GM23248 (cell line): ENCODE data around the gene FBH1. TPM values are rescaled to one million over a fixed set of nuclear protein-coding genes. Genes with fewer than 3 reads are reported as not detected.
A peak's percentile ranks its signal among the peaks of the same experiment; 100 is the strongest.

Experiments
- DNase-seq: peaks from one replicate; pipeline ENCODE4 v3.0.0-alpha.2; 2015
- H2AFZ ChIP-seq: fragments of 200-600 bp; sonication (generic); 2 replicates; pipeline ENCODE4 v1.6.1; 2016; ENCODE audit warnings: antibody characterized with exemption
- H3F3A ChIP-seq: fragments of 200-600 bp; sonication (generic); 2 replicates; pipeline ENCODE4 v1.6.1; 2016; ENCODE audit warnings: mild to moderate bottlenecking, antibody characterized with exemption, mixed run types; ENCODE audit not compliant: insufficient read depth
- H3K27ac ChIP-seq: fragments of 200-600 bp; sonication (generic); 2 replicates; pipeline ENCODE4 v1.5.1; 2016; ENCODE audit warnings: mild to moderate bottlenecking
- H3K27me3 ChIP-seq: fragments of 200-600 bp; sonication (generic); replicated peaks from 2 replicates; pipeline ENCODE4 v1.6.1; 2016; ENCODE audit warnings: mild to moderate bottlenecking; ENCODE audit not compliant: insufficient read depth
- H3K36me3 ChIP-seq: fragments of 200-600 bp; sonication (generic); 2 replicates; pipeline ENCODE4 v1.6.1; 2016; ENCODE audit warnings: low read depth, mild to moderate bottlenecking
- H3K4me1 ChIP-seq: fragments of 200-600 bp; sonication (generic); 2 replicates; pipeline ENCODE4 v1.6.1; 2016; ENCODE audit warnings: mild to moderate bottlenecking; ENCODE audit not compliant: insufficient read depth
- H3K4me2 ChIP-seq: fragments of 200-600 bp; sonication (generic); one replicate; pipeline ENCODE4 v1.6.1; 2016; ENCODE audit warnings: mild to moderate bottlenecking; ENCODE audit not compliant: unreplicated experiment
- H3K4me3 ChIP-seq: fragments of 200-600 bp; sonication (generic); 2 replicates; pipeline ENCODE4 v1.5.1; 2016; ENCODE audit warnings: mild to moderate bottlenecking
- H3K79me2 ChIP-seq: fragments of 200-600 bp; sonication (generic); 2 replicates; pipeline ENCODE4 v1.6.1; 2016; ENCODE audit warnings: mild to moderate bottlenecking; ENCODE audit not compliant: insufficient read depth
- H3K9ac ChIP-seq: fragments of 200-600 bp; sonication (generic); 2 replicates; pipeline ENCODE4 v1.6.1; 2016; ENCODE audit warnings: mild to moderate bottlenecking
- H3K9me2 ChIP-seq: fragments of 200-600 bp; sonication (generic); 2 replicates; pipeline ENCODE4 v1.6.1; 2016; ENCODE audit warnings: mixed run types, mild to moderate bottlenecking, moderate library complexity; ENCODE audit not compliant: insufficient read depth
- H3K9me3 ChIP-seq: fragments of 200-600 bp; sonication (generic); one replicate; pipeline ENCODE4 v1.6.1; 2017; ENCODE audit warnings: low read depth
- H4K20me1 ChIP-seq: fragments of 200-600 bp; sonication (generic); 2 replicates; pipeline ENCODE4 v1.6.0; 2016; ENCODE audit not compliant: insufficient read depth
- EZH2 ChIP-seq: fragments of 200-600 bp; sonication (generic); IDR thresholded peaks from 2 replicates; pipeline ENCODE4 v1.6.1; 2018; ENCODE audit warnings: antibody characterized with exemption, mild to moderate bottlenecking; ENCODE audit not compliant: insufficient read depth, poor library complexity, severe bottlenecking
- EZH2phosphoT487 ChIP-seq: fragments of 200-600 bp; sonication (generic); IDR thresholded peaks from 2 replicates; pipeline ENCODE4 v1.6.1; 2018; ENCODE audit warnings: antibody characterized with exemption, moderate library complexity, mild to moderate bottlenecking, low read depth; ENCODE audit not compliant: insufficient read depth
- WGBS, 2 experiments: methylation state at CpG; one replicate each; pipeline ENCODE4 v1.1.6; 2015 to 2017; ENCODE audit warnings: low lambda C conversion rate in 2 of 2, low coverage in 1 of 2; ENCODE audit errors: missing lambda C conversion rate in 2 of 2; 5-methylcytosine and 5-hydroxymethylcytosine counted together
- in situ Hi-C: fragments of 300-500 bp; cut with MboI; formaldehyde crosslinking; loops from 2 replicates; pipeline ENCODE4 v1.15.0; 2020
- polyA plus RNA-seq: library from polyadenylated mRNA; unstranded; fragments of >200 nt; fragmentation: Nextera tagmentation; extraction: Ambion mirVana; gene quantifications from 2 replicates; pipeline ENCODE4 v1.2.1, GENCODE V29; 2016
- total RNA-seq: library from RNA; depleted of rRNA; stranded (reverse); fragments of >200 nt; shearing (Covaris generic); gene quantifications from 2 replicates; pipeline ENCODE4 v1.2.3, GENCODE V29; 2014; rRNA removed

Gene FBH1
- total RNA-seq (79.3 and 87.6 TPM in 2 replicates), polyA plus RNA-seq (66.4 and 71.4 TPM in 2 replicates)

- TF ChIP-seq EZH2 (no peak), EZH2phosphoT487 (no peak)
- Histone ChIP-seq H3K27ac (peak within 1 kb of the TSS; percentile 74), H3K4me3 (peak within 1 kb of the TSS; percentile 88), H3K9ac (peak within 1 kb of the TSS; percentile 92), H2AFZ (peak within 1 kb of the TSS; percentile 74), H3K27me3 (no peaks in the 10 kb centered on the region), H3K79me2 (peaks cover 66% of the 10 kb centered on the region), H4K20me1 (no peaks in the 10 kb centered on the region), H3K36me3 (peaks cover 12% of the 10 kb centered on the region), H3K9me2 (no peaks in the 10 kb centered on the region), H3K4me2 (peak within 1 kb of the TSS; percentile 93), H3K4me1 (peaks cover 20% of the 10 kb centered on the region), H3K9me3 (no peaks in the 10 kb centered on the region), H3F3A (no peaks in the 10 kb centered on the region; the same call in 1 of the 2 replicates)
- WGBS, 2 experiments, result 0 to 2% methylated on average over 37 to 77 of the region's 109 CpGs
- in situ Hi-C loops, result no loop called here
- DNase-seq, result peak; percentile 99
Measured at GRCh38 chr10:5889624-5890451, at the start of gene FBH1, which contains the start of gene ANKRD16. FBH1 (plus strand) TSS chr10:5890243; CDS start chr10:5890346, 103 bp downstream. ANKRD16 (minus strand) TSS chr10:5889893; CDS start chr10:5889354, 539 bp downstream.

- no peak for DNase-seq
- WGBS, 2 experiments, result 53% methylated on average over 40 of the region's 40 CpGs
- no peak overlapping the region for H3K27ac ChIP-seq
- H3F3A ChIP-seq, result no peaks in the 10 kb centered on the region
- no peaks in the 10 kb centered on the region for H3K36me3 ChIP-seq
- no peak for TF ChIP-seq EZH2phosphoT487
- TF ChIP-seq EZH2, result no peak
- H3K4me3 ChIP-seq, result no peak overlapping the region
- no peaks in the 10 kb centered on the region for H3K9me2 ChIP-seq
- no peak overlapping the region for H3K9ac ChIP-seq
- H3K4me1 ChIP-seq, result peaks cover 7% of the 10 kb centered on the region; the same call in 1 of the 2 replicates
- no peaks in the 10 kb centered on the region for H3K79me2 ChIP-seq
- no peaks in the 10 kb centered on the region for H3K27me3 ChIP-seq
- in situ Hi-C loops, result no loop called here
- H2AFZ ChIP-seq, result no peak overlapping the region
- H3K4me2 ChIP-seq, result no peak overlapping the region
- no peaks in the 10 kb centered on the region for H4K20me1 ChIP-seq
- no peaks in the 10 kb centered on the region for H3K9me3 ChIP-seq
Measured at GRCh38 chr10:5840314-5841307, 49.4 kb upstream of the FBH1 start.

GRCh38 chr10:5841965-5842364 is 48.1 kb upstream of the FBH1 start:
- no peak overlapping the region for H3K4me2 ChIP-seq
- H3K36me3 ChIP-seq, result no peaks in the 10 kb centered on the region
- no peaks in the 10 kb centered on the region for H4K20me1 ChIP-seq
- H3K4me1 ChIP-seq, result peaks cover 7% of the 10 kb centered on the region; the same call in 1 of the 2 replicates
- no peaks in the 10 kb centered on the region for H3K9me2 ChIP-seq
- no peaks in the 10 kb centered on the region for H3K27me3 ChIP-seq
- H3K27ac ChIP-seq, result no peak overlapping the region
- no peaks in the 10 kb centered on the region for H3K79me2 ChIP-seq
- TF ChIP-seq EZH2 (no peak), EZH2phosphoT487 (no peak)
- H3K4me3 ChIP-seq, result no peak overlapping the region
- no peaks in the 10 kb centered on the region for H3K9me3 ChIP-seq
- WGBS, 2 experiments, result 90 to 93% methylated on average over 11 to 14 of the region's 14 CpGs
- H2AFZ ChIP-seq, result no peak overlapping the region
- DNase-seq, result no peak
- H3F3A ChIP-seq, result peaks cover 5% of the 10 kb centered on the region; the same call in 1 of the 2 replicates
- in situ Hi-C loops, result no loop called here
- H3K9ac ChIP-seq, result no peak overlapping the region

GRCh38 chr10:5843686-5844344 is 46.2 kb upstream of the FBH1 start:
- H3K9me2 ChIP-seq, result no peaks in the 10 kb centered on the region
- no peak overlapping the region for H3K4me2 ChIP-seq
- H3K9me3 ChIP-seq, result no peaks in the 10 kb centered on the region
- no peak for DNase-seq
- no peaks in the 10 kb centered on the region for H4K20me1 ChIP-seq
- no peaks in the 10 kb centered on the region for H3K36me3 ChIP-seq
- WGBS, 2 experiments, result 41 to 42% methylated on average over 4 of the region's 4 CpGs
- in situ Hi-C loops, result no loop called here
- TF ChIP-seq EZH2 (no peak), EZH2phosphoT487 (no peak)
- no peak overlapping the region for H3K27ac ChIP-seq
- H3K4me3 ChIP-seq, result no peak overlapping the region
- no peak overlapping the region for H2AFZ ChIP-seq
- H3K27me3 ChIP-seq, result no peaks in the 10 kb centered on the region
- H3F3A ChIP-seq, result peaks cover 5% of the 10 kb centered on the region; the same call in 1 of the 2 replicates
- no peak overlapping the region for H3K9ac ChIP-seq
- H3K4me1 ChIP-seq, result peaks cover 7% of the 10 kb centered on the region; the same call in 1 of the 2 replicates
- H3K79me2 ChIP-seq, result no peaks in the 10 kb centered on the region
